NCI-H524 (cell line): ENCODE measurements around the gene ATG2B.
A peak's percentile ranks its signal among the peaks of the same experiment; 100 is the strongest.

Experiments used
- DNase-seq, 2 experiments: peaks; one replicate each; lab custom pipeline; 2025; lab: John Stamatoyannopoulos, UW

The ATG2B gene, protein sequence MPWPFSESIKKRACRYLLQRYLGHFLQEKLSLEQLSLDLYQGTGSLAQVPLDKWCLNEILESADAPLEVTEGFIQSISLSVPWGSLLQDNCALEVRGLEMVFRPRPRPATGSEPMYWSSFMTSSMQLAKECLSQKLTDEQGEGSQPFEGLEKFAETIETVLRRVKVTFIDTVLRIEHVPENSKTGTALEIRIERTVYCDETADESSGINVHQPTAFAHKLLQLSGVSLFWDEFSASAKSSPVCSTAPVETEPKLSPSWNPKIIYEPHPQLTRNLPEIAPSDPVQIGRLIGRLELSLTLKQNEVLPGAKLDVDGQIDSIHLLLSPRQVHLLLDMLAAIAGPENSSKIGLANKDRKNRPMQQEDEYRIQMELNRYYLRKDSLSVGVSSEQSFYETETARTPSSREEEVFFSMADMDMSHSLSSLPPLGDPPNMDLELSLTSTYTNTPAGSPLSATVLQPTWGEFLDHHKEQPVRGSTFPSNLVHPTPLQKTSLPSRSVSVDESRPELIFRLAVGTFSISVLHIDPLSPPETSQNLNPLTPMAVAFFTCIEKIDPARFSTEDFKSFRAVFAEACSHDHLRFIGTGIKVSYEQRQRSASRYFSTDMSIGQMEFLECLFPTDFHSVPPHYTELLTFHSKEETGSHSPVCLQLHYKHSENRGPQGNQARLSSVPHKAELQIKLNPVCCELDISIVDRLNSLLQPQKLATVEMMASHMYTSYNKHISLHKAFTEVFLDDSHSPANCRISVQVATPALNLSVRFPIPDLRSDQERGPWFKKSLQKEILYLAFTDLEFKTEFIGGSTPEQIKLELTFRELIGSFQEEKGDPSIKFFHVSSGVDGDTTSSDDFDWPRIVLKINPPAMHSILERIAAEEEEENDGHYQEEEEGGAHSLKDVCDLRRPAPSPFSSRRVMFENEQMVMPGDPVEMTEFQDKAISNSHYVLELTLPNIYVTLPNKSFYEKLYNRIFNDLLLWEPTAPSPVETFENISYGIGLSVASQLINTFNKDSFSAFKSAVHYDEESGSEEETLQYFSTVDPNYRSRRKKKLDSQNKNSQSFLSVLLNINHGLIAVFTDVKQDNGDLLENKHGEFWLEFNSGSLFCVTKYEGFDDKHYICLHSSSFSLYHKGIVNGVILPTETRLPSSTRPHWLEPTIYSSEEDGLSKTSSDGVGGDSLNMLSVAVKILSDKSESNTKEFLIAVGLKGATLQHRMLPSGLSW (N-terminal part only)

DNA sequence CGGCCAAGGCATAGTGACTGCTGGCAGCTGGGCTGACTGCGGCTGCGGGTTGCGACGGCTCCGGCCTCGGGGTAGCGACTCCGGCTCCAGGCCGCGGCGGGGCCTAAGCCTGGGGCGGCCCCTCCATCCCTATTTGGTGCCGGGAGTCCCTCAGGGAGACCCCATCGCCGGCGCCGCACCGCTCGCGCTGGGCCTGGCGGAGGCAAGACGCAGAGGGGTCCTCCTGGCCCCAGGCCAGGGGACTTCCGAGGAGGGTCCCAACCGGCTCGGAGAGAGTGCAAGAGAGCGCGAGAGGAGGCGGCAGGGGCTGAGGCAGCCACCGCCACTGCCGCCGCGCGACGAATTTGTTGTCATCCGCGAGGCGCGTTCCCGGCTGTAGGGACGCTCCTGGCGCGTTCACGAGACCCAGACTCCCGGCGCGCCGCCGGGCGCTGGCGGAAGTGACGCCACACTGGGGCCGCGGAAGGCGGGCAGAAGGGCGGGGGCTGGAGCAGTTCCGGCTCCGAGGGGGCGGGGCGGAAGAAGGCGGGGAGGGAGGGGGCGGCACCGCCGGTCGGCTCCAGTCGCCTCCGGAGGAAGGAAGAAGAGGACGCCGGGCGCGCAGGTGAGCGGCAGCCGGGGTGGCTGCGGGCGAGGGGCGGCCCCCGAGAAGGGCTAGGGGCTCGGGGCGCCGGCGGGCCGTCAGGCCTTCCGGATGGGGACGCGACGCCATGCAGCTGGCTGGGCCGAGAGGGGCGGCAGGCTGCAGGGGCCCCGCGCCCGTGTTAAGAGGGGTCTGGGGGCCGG, at the start of gene ATG2B, which contains the start of gene GSKIP:
Gene ATG2B (minus strand): TSS at position 377 of the 786 bp plus-strand sequence. CDS start 365 bp downstream, at position 12.
Gene GSKIP (plus strand): TSS at position 562 of the 786 bp plus-strand sequence. CDS start 18,722 bp downstream, outside the sequence.
- peak; percentile 95 to 98 for DNase-seq

DNA sequence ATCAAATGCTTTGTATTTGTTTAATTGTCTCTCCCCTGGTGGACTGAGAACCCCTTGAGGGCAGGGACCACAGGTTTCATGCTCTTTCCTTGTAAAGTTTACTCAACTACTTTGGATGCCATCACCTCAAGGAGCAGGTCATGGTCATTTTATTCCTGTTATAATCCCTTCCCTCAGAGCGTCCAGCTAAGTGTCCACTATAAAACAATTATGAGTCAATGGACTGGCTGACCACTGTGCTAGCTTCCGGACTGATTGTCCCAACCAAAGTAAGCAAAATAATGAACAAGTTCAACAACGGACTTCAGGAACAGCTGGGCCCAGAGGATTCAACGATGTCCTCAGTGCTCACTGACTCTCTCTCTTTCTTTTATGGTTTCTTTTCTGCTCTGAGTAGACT, 47.0 kb upstream of the ATG2B start:
- DNase-seq, result no peak

DNA sequence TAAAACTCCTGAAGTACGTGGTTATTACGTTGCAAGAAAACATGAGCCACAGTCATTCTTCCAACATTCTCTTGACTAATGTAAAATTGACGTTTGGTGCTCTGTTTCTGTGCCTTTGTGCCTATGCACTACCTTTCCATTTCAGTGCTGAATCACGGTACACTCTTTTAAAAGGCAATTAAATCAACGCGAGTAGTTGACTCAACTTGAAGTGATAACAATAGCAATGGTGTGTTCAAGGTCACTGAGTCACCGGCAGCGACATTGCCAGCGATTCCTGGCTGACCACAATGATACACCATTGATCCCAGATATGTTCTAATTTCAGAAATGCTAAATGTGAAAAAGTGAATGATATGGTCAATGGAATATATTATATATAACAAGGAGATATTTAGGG, 46.6 kb upstream of the ATG2B start:
- DNase-seq, result no peak

DNA sequence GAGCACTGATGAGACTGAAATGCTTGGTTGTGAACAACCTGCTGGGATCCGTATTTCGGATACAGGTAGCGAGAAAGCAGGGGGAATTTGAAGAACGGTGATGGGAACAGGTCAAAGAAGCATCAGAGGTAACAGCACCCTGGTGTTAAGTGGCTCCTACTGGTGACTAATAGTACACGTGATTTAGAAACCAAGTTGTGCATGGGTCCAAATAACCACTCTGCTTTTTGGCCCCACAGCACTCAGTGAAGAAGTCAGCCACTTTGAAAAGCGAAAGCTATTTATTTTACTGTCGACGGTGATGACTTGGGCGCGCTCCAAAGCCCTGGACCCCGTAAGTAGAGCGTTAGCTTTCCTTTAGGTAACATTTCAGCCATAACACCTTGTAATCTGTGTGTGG, 45.5 kb upstream of the ATG2B start:
- no peak for DNase-seq

DNA sequence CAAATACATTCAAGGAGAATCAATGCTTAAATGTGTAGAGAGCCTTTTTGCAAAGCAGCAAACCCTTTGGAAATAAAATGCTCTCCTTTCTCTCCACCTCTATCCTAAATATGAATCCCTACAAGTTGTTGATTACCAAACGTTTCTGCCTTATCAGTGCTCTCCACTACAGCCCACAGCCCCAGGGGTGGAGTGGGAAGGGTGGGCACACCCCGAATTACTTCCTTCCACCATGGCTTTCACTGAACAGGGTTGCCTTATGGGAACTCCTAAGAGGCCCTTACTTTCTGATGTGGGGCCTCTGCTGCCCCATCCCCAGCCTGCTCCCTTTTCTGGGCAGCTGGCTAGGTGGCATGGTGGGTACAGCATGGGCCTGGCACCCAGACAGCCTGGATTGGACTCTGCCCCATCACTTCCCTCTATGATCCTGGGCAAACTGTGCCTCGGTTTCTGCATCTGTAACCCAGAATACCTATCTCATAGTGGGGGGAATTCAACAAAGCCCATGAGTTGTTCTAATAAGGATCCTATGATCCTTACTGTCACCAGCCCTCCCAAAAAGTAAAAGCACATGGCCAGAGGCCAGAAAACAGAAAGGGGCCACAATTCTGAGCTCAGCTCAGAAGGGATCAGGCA, 44.9 kb upstream of the ATG2B start:
- no peak for DNase-seq

DNA sequence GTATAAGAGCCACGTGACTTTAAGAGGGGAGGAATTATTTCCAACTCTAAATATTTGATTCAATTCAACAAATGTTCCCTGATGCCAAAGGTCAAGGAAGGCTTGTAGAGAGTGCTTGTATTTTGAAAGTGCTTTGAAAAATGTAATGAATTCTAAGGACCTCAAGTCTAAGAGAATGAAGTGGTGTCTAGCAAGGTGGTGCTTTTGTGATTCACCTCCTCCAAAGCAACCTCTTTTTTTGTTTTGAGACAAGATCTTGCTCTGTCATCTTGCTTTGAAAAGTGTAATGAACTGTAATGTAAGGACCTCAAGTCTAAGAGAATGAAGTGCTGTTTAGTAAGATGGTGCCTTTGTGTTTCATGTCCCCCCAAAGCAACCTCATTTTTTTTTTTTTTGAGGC, 42.5 kb upstream of the ATG2B start:
- no peak for DNase-seq

DNA sequence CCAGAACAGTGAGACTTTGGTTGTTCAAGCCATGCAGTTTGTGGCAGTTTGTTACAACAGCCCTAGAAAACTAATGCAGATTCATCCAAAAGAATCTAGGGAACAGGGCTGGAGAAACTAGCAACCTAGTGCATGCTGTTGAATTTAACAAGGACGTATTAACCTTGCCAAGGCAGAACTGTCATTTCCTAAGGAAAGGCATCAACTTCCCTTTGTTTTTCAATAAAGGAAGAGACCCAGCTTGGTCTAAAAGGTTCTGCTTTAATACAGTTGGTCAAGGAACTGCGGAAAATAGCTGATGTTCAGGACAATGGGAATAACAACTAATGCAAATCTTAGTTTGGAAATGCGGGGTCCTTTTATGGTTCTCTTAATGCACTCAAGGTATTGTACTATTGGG, 40.3 kb upstream of the ATG2B start:
- DNase-seq, result no peak

DNA sequence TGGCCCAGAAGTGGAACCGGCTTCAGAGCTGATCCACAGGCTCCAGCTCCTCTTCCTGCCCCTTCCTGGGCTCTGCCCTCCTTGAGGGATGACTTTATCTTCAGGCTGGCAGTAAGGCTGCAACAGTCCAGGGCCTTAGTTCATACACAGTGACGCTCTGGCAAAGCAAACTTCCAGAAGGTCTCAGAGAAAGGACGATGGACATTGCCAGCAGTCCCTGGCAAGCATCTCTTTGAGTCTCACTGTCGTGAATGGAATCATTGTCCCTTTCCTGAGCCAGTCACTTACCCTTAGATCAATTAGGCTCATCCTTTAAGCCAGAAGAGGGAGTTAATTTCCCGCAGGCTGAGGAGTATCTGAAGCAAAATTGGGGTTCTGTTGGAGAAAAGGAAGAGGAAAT, 37.4 kb upstream of the ATG2B start:
- DNase-seq, result no peak

DNA sequence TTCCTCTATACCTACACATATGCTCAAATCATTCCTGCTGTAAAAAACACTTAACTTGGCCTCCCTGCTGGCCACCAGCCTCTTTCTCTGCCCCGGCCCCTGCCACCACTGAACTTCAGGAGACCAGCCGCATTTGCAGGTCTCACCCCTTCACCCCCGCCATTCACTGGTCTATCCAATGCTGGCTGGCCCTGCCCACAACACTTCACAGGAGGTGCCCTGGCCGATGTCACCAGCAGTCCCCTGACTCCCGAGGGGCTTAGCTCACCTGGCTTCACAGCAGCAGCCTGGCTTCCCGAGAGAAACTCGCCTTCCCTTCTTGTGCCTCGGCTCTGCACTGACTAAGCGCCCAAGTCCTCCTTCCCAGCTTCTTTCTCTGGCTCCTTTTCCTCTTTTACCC, 36.3 kb upstream of the ATG2B start:
- no peak for DNase-seq

DNA sequence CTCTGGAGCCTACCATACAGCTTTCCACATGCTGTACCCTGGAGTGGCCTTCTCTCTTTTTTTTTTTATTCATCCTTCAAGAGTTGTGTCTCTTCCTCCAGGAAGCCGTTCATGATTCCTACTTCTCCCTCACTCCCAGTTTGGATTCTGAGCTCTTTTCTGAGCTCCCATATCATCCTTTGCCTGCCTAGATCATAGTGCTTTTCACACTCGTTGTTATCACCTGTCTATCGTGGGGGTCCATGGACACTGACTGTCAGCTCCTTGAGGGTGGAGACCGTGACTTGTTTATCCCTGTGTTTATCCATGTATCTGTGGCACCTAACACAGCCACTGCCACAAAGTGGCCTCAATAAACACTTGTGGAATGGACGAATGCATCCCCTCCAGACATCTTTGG, 35.8 kb upstream of the ATG2B start:
- no peak for DNase-seq

DNA sequence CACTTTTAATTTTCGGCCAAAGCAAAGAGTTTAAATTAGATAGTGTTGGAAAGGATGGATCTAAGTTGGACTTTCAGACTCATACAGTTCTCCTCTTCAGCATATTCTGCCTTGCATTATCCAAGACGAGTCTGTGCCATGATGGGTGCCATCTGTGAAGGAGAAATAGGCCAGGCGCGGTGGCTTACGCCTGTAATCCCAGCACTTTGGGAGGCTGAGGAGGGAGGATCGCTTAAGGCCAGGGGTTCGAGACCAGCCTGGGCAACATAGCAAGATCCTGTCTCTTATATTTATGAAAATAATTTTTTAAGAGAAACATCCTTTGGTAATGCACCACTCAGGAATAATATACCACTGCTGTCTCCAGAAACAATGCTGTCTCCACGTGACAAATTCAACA, 35.3 kb upstream of the ATG2B start:
- DNase-seq, result no peak

DNA sequence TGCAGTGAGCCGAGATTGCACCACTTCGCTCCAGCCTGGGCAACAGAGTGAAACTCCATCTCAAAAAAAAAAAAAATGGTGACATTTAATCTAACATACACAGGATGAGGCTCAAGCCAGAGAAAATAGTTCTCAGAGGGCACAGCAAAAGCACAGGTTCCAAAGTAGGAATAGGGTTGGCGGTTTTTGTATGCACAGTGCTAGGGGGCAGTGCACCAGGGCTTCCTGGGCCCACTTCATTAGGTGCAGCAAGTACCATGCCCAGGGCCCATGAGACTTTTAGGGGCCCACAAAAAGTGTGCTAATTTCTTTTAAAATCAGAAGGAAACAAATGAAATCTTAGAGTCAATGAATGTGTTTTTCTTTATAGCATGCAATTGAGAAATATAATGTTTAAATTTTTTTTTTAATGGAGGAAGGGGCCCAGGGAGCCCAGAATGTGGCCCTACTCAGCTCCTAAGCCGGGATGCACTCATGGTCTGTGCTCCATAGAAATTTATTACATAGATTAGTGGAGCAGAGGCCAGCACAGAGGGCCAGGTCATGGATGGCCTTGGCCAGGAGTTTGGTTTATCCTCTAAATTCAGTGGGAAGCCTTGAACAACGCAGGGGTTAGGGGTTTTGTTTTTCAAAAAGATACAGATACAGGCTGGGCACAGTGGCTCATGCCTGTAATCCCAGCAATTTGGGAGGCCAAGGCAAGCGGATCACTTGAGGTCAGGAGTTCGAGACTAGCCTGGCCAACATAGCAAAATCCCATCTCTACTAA, 31.1 kb upstream of the ATG2B start:
- no peak for DNase-seq

DNA sequence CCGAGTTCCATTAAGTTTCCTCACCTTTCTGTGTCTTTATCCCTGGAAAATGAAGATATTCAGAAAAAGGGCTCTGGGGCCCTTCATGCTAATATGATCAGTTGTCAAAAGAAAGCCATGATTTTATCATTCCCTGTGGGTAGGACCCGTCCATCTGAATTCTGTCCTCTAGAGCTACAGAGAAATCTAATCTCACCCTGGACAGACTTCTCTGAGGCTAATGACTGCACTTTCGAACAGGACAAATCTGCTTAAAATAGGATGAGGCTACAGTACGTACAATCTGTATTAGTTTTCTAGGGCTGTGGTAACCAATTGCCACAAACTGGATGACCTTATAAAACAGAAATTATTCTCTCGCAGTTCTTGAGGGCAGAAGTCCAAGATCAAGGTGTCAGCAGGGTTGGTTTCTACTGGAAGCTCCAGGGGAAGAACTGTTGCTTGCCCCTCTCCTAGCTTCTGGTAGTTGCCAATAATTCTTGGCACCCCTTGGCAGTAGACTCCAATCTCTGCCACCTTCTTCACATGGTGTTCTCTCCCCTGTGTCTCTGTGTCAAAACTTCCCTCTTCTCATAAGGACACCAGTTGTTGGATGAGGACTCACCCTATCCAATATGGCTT, 30.0 kb upstream of the ATG2B start:
- no peak for DNase-seq

DNA sequence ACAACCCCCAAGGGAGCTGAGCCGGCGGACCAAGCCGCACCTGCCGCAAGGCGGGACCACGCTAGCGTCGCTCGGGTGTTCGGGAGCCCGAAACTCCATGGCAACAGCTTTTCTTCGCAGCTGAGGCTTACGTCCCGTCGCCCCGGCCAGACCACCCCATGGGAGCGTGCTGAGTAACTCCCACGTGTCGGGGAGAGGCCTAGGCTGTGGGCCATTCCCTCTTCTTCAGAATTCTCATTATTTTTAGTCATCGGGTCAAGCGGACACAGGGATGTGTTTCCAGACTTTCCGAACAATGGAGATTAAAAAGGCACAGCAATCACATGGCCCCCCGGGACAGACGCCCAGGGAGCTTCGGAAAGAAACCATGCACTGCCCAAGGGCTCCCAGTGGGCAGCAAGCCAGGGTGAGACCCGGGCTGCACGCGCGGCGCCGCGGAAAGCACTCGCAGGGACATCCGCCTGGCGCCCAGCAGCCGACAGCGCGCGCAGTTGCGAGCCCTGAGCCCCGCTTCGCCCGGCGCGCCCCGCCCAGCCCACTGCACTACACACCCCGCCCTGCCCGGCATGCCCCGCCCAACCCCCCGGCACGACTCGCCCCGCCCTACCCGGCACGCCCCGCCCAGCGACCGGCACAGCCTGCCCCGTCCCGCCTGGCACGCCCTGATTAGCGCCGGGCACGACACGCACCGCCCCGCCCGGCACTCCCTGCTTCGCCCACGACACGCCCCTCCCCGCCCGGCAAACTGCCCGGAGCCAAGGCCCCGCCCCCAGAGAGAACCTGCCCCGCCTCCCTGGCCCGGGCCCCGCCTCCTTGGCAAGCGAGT, 28.4 kb upstream of the ATG2B start:
- DNase-seq, result peak; percentile 97 to 98

DNA sequence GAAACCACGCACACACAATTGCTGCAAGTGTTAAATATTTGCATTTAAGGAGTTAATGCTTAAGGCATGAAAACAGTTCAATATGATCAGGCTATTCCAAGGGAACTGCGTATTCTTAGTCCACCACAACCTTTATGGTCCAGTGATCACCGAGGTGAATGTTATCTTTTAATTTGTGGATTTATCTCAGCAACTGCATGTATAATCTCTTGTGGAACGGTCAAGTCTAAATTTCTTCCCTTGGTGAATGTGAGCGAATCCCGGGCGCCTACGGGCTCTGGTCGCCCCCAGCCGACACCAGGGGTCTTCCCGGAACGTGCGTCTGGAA, 27.8 kb upstream of the ATG2B start:
- no peak for DNase-seq

DNA sequence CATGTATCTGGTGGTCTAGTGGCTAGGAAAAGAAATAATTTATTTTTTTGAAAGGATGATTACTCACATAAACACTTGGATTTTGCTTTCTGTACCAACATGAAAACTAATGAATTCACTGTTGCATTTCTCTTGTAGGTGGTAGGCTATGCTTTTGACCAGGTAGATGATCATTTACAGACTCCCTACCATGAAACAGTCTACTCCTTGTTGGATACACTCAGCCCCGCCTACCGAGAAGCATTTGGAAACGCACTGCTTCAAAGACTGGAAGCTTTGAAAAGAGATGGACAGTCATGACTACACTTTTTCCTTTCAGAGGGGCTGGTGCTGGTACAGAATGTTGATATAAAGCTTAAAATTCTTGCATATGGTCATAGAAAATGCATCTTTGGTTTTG, 22.2 kb upstream of the ATG2B start:
- DNase-seq, result no peak

DNA sequence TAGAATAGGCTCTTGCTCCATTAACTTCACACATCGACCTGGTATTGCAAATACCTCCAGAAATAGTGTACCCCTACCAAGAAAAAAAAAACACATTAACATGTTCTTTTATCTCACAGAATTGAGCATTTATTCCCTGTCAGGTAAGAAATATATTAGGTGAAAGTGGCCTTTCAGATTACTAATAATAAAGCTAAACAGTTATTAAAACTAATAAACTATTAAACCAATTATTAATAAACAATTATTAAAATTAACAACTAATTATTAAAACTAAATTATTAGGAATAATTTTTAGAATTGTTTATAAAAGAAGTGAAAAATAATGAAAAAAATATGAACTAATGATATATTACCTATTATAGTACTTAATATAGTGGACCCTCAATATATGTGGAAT, 21.6 kb upstream of the ATG2B start:
- DNase-seq, result no peak

DNA sequence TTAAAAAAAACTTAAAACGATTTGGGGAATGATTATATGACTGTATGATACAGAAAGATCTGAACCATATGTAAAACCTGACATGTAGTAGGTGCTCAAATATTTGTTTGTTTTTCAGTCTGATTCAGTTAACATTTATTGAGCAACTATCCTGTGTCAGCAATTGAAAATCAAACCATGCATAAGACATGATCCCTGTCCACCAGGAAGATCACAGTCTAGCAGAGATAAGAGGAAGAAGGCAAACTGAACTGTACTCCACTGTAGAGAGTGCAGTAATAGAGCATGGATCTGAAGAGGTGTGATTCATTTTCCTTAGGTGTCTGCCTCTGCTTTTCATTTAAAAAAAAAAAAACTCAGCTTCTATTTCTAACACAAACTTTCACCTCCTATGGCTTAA, 20.9 kb upstream of the ATG2B start:
- no peak for DNase-seq

DNA sequence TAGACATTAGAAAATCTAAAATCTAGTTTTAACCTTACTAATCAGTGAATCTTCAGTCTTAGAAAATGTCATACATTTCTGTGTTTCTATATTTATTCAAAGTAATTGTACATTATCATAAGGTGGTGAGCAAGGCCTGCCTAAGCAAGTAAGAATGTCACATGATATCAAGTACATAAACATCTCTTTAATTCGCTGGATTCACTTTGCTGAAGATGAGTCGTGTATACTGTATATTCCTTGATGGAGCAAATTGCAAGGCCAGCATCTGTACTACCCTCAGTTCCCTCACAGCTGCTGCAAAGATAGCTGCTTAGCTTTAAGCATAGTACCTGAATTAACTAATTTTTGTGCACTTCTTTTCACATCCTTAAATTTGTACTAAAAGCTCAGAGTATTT, 20.3 kb upstream of the ATG2B start:
- no peak for DNase-seq
